DMS114 treated with DMSO at 0.1 percent for 48 hours (cell line): ENCODE data around the gene FERMT2.

Experiments
- DNase-seq: peaks from one replicate; lab custom pipeline; 2025; ENCODE audit not compliant: unreplicated experiment; lab: John Stamatoyannopoulos, UW

Gene FERMT2

DNA sequence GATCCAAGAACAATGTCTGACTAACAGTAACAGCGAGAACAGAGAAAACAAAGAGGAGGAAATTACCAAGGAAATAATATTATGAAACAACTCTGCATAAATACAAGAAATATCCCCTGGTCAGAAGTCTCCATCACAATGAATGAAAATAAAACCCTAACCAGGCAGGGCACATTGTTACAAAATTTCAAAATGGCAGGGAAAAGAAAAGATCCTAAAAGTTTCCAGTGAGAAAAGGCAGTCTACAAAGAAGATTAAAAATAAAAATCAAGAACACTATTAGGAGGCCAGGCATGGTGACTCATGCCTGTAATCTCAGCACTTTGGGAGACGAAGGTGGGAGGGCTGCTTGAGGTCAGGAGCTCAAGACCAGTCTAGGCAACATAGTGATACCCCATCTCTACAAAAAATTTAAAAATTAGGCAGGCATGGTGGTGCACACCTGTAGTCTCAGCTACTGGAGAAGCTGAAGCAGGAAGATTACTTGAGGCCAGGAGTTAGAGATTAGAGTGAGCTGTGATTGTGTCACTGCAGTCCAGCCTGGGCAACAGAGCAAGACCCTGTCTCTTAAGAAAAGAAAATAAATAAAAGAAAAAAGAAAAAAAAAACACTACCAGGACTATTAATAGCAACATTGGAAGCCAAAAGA, 47.8 kb downstream of the FERMT2 start:
- no peak for DNase-seq

DNA sequence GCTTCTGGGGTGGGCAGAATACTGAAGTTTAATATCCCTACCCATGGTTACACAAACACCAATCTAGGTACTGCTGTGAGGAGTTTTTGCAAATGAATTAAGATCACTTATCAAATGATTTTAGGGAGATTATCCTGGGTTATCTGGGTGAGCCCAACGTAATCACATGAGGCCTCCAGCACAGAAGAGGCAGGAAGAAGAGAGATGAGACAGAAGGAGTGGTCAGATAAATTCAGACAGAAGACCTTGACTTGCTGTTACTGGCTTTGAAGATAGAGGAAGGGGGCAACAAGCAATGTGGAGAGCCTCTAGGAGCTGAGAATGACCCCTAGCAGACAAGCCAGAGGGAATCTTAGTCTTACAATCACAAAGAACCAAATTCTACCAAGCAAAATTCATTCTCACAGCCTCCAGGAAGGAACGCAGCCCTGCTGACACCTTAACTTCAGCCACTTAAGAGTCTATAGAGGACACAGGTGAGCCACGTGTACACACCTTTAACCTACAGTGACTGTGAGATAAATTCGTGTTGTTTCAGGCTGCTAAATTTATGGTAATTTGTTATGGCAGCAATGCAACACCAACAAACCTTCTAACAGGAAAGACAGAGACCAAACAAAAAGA, 49.4 kb downstream of the FERMT2 start:
- no peak for DNase-seq

GRCh38 chr14:52900731-52901130, 50.1 kb downstream of the FERMT2 start:
- no peak for DNase-seq

DNA sequence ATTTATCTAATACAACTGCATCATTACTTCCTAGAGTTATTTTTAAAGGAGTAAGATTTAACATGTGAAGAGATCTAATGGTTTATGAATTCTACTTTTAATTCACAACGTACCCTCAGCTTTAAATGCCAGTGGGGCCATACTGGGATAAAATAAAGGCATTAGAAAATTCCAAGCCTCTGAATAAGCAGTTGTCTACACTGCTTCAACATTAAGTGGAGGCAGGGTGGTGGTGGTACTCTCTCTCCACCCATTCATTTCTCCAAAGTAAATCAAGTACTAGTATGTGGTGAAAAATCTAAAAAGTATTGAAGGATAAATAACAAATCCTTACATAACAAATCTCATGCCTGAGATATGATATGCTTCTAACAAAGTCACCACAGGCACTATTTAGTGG, 52.4 kb downstream of the FERMT2 start:
- DNase-seq: no peak

- DNase-seq: no peak
Measured at GRCh38 chr14:52895000-52895399, 55.9 kb downstream of the FERMT2 start.

- no peak for DNase-seq
Measured at GRCh38 chr14:52891800-52892199, 59.0 kb downstream of the FERMT2 start.

- DNase-seq: no peak
Measured at GRCh38 chr14:52888839-52889838, 61.7 kb downstream of the FERMT2 start.

- no peak for DNase-seq
Measured at GRCh38 chr14:52888159-52888558, 62.7 kb downstream of the FERMT2 start.

GRCh38 chr14:52885230-52885629, 65.6 kb downstream of the FERMT2 start:
- DNase-seq: no peak

GRCh38 chr14:52883658-52884057, 67.2 kb downstream of the FERMT2 start:
- DNase-seq: no peak

DNA sequence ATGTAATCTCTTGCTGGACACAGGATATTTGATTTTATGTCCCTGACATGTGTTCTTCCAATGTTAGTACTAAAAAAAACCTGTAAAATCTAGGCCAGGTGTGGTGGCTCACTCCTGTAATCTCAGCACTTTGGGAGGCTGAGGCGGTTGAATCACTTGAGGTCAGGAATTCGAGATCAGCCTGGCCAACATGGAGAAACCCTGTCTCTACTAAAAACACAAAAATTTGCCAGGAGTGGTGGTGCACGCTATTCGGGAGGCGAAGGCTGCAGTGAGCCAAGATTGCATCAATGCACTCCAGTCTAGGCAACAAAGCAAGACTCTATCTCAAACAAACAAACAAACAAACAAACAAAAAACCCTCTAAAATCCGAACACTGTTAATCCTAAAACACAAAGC, 68.0 kb downstream of the FERMT2 start:
- no peak for DNase-seq

DNA sequence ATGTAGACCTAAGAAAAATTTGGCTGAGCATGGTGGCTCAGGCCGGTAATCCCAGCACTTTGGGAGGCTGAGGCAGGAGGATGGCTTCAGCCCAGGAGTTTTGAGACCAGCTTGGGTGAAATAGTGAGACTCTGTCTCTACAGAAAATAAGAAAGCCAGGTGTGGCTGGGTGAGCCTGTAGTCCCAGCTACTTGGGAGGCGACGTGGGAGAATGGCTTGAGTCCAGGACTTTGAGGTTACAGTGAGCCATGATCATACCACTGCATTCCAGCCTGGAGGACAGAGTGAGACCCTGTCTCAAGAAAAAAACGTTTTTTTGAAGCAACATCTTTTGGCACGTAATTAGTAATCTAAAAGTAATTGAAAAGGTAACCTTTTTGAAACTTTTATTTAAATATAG, 70.9 kb downstream of the FERMT2 start:
- DNase-seq: no peak

DNA sequence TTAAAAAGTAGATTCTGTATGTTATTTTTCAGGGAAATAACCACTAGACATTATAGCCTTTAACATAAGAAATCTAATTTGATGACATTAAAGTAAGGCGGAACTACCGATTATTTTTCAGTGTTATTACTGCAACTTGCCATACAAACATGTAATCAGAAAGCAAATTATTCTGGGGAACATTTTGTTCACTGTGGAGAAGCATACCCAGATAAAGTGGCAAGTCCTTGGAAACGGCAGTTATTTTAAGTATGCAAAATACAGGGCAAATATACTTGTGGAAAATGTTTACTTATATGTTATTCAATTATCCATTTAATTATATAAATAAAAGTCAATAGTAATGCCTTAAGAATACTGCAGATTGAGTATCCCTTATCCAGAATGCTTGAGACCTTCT, 71.9 kb downstream of the FERMT2 start:
- DNase-seq: no peak

DNA sequence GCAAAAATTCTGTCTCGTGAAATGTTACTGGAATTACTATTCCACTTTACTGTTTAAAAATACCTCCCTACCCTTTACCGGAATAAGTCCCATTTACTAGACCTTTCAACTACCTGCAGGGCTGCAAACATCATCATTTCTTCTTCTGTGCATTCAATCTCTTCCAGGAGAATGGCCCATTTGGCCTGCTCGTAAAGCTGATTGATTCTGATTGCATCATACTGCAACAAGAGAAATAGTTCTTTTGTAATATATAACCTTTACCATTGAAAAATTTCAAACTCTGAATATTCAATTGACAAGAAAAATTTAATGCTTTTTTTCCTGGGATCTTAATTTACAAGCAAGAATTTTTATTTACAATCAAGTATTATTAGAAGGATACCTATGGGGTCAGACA, 72.4 kb downstream of the FERMT2 start:
- no peak for DNase-seq

DNA sequence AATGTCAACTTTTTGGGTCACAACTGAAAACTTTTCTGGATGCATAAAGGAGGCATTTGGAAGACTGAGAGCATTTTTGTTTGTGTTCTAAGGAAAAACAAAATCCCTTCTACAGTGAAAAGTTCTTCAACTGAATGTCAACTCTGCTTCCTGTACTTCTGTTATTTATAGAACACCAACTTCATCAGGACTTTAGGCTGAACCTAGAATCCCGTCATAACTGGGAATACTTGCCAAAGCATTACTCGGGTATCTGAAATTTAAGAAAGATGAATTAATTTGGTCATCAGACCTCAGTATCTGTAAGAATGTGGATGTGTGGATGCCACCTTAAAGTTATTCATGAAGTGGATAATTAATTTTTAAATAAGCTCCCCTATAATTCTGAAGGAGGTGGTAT, 73.2 kb downstream of the FERMT2 start:
- DNase-seq: no peak

- no peak for DNase-seq
Measured at GRCh38 chr14:52876806-52877205, 74.0 kb downstream of the FERMT2 start.

DNA sequence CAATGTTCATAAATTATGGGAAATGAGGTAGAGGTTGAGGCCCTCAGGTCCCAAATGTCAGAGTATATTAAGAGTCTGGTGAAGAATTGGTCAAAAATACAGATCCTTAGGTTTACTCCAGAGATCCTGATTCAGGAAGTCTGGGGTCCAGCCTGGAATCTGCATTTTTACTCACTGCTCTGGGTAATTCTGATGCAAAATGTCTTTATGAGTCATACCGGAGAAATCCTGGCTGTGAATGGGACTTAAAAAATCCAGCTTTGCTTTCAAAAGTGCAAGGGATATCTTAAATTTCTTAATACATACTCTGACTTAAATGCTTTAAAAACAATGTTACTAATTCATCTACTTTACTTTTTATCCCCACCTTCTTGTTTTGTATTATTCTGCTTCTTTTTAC, 74.5 kb downstream of the FERMT2 start:
- no peak for DNase-seq

DNA sequence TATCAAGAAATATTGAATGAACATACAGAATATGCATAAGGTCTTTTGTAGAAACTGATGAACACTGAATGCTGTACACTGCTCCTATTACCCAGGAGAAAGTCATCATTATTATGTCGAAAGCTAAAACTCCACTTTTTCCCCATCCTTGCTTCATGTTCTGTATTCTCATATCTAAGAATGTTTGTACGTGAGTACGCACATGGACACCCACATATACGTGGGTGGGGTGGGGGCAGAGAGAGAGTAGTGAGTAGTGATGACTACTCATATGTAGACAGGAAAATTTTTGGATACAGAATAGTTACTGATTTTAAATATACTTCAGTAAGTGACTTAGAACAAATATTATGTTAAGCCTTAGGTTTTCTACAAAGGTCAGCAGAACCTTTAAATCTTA, 75.1 kb downstream of the FERMT2 start:
- DNase-seq: no peak

DNA sequence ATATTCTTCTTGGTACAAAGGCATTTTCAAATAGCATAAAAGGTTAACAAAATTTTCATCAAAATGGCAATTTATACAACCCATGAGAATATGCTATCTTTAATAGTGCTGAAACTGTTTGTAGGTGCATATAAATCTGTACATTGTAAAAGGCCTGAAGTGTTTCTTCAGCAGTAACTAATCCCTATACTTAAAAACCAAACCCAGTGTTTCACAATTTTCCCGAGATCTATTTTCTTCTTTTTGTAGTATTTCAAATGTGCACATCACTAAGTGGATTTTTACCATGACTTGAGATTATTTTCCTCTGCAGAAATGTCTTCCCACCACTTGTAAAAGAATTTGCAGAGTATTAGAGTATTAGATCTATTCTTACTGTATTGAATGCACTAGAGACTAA, 76.5 kb downstream of the FERMT2 start:
- DNase-seq: no peak

GRCh38 chr14:52873694-52874093, 77.2 kb downstream of the FERMT2 start:
- DNase-seq: no peak

DNA sequence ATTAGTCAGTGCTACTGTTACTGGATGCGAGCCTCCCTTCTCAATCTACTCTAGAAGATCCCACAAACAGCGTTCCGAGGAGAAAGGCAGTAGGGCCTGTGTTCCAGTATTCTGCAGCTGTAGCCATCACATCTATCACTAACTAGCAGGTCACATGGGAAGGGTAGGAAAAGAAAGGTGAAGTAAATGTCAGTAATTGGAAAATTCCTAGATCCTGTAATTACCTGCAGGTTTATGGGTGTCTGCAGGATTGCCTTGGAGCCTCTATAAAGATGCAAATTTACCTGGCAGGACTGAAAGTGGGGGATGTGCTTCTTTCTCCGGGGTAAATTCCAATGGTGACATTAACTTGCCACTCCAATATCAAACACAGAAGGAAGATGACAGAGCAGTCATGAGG, 77.8 kb downstream of the FERMT2 start:
- DNase-seq: no peak

- no peak for DNase-seq
Measured at GRCh38 chr14:52871606-52872005, 79.2 kb downstream of the FERMT2 start.
